ENCODE results near the gene TRERF1.
A peak's percentile ranks its signal among the peaks of the same experiment; 100 is the strongest.

TRERF1 gene

GRCh38 chr6:42387336-42387735, 64.4 kb downstream of the TRERF1 start:
- H3K9me3 ChIP-seq (ENCODE audit: control insufficient read depth, insufficient read depth, low read depth, low read length) = no peaks in the 10 kb centered on the region
- TF ChIP-seq ZFHX2 (tag by site-specific recombination; conservative IDR thresholded peaks at IDR 0.05) (peak; percentile 28; the same call in 1 of the 2 replicates), REPIN1 (tag by site-specific recombination; IDR thresholded peaks at IDR 0.05; ENCODE audit: low read depth) (no peak)
- H3K36me3 ChIP-seq (ENCODE audit: control insufficient read depth in 2 of 2, insufficient read depth in 1 of 2, low read length in 2 of 2) = no peaks in the 10 kb centered on the region
- no peak overlapping the region for H3K4me3 ChIP-seq (ENCODE audit: low read depth, low read length)
- no peak overlapping the region for H3K27ac ChIP-seq (ENCODE audit: extremely low read depth, low read depth, low read length)
- H3K4me1 ChIP-seq (ENCODE audit: control insufficient read depth, insufficient read depth, low read length) = no peaks in the 10 kb centered on the region
- POLR2A ChIA-PET = interaction anchor here (1.2 kb wide), 1 partner anchor 15 kb away, joined by 3 read pairs; no protein-coding TSS in a partner anchor
- CTCF ChIA-PET = no interaction called here

- ChIA-PET CTCF (interaction anchor here (1.0 to 2.8 kb wide), 2 partner anchors 11 to 162 kb away, joined by 3 to 7 read pairs; no protein-coding TSS in a partner anchor), POLR2A (no interaction called here)
- no peak overlapping the region for H3K4me3 ChIP-seq (ENCODE audit: low read depth, low read length)
- TF ChIP-seq ZFP41 (tag by site-specific recombination; IDR thresholded peaks at IDR 0.05; ENCODE audit: borderline replicate concordance) = no peak
- no peak for TF ChIP-seq ZNF639 (tag by site-specific recombination; IDR thresholded peaks at IDR 0.05)
- TF ChIP-seq ZNF112 (tag by site-specific recombination; IDR thresholded peaks at IDR 0.05) = no peak
- no peak for TF ChIP-seq ZEB2 (tag by site-specific recombination; IDR thresholded peaks at IDR 0.05)
- TF ChIP-seq ZXDB (tag by site-specific recombination; IDR thresholded peaks at IDR 0.05) = no peak
- no peak for TF ChIP-seq ZNF214 (tag by site-specific recombination; IDR thresholded peaks at IDR 0.05; ENCODE audit: borderline replicate concordance)
- TF ChIP-seq ZNF148 (tag by site-specific recombination; IDR thresholded peaks at IDR 0.05; ENCODE audit: borderline replicate concordance) = no peak
- TF ChIP-seq ZSCAN16 (tag by site-specific recombination; IDR thresholded peaks at IDR 0.05) = no peak
- no peak for TF ChIP-seq PBX3 (CRISPR knock-in tag; IDR thresholded peaks at IDR 0.05)
- TF ChIP-seq ZSCAN5A (tag by site-specific recombination; IDR thresholded peaks at IDR 0.05) = no peak
- no peak for TF ChIP-seq ZNF558 (tag by site-specific recombination; IDR thresholded peaks at IDR 0.05)
- TF ChIP-seq ZNF548 (tag by site-specific recombination; IDR thresholded peaks at IDR 0.05) = no peak
- TF ChIP-seq YY2 (tag by site-specific recombination; IDR thresholded peaks at IDR 0.05) = no peak
- no peak for TF ChIP-seq ZBTB11 (tag by site-specific recombination; conservative IDR thresholded peaks at IDR 0.05; ENCODE audit: low read depth)
- TF ChIP-seq ZNF843 (tag by site-specific recombination; IDR thresholded peaks at IDR 0.05) = no peak
- no peaks in the 10 kb centered on the region for H3K4me1 ChIP-seq (ENCODE audit: control insufficient read depth, insufficient read depth, low read length)
- no peak overlapping the region for H3K27ac ChIP-seq (ENCODE audit: extremely low read depth, low read depth, low read length)
- no peaks in the 10 kb centered on the region for H3K9me3 ChIP-seq (ENCODE audit: control insufficient read depth, insufficient read depth, low read depth, low read length)
- no peaks in the 10 kb centered on the region for H3K36me3 ChIP-seq (ENCODE audit: control insufficient read depth in 2 of 2, insufficient read depth in 1 of 2, low read length in 2 of 2)
Measured at GRCh38 chr6:42385339-42385738, 66.4 kb downstream of the TRERF1 start.
